HCT116 (cell line): ENCODE data around the gene CCDC182. TPM values are rescaled to one million over a fixed set of nuclear protein-coding genes. Genes with fewer than 3 reads are reported as not detected.

ENCODE experiments used
- ATAC-seq: fragments of 200-7000 bp; cut with Tn5 transposase; 2 replicates; pipeline ENCODE4 v1.9.1; 2020; ENCODE audit warnings: mild to moderate bottlenecking, moderate library complexity
- BruUV-seq: library from RNA; stranded (reverse); fragments of 400-500 nt; replicated peaks from 2 replicates; lab custom pipeline; 2021; lab: Mats Ljungman, UMichigan
- CTCF ChIA-PET: fragments of 300-600 bp; sonication (Branson Sonifier 250); formaldehyde crosslinking; loops from one replicate; lab custom pipeline; 2021; ENCODE audit warnings: antibody characterized with exemption; lab: Charles Lee
- POLR2A ChIA-PET: fragments of 300-600, 350-600 bp; sonication (Branson Sonifier 250); formaldehyde crosslinking; loops from one replicate; lab custom pipeline; 2021; ENCODE audit warnings: antibody characterized with exemption; lab: Charles Lee
- RAD21 ChIA-PET, 2 experiments: fragments of 300-600 bp; sonication (Branson Sonifier 250); formaldehyde crosslinking; loops; one replicate each; lab custom pipeline; 2023; ENCODE audit warnings: low total read pairs in 2 of 2; ENCODE audit not compliant: uncharacterized antibody in 2 of 2, unreplicated experiment in 2 of 2, low non-redundant PET in 1 of 2; lab: Charles Lee
- DNase-seq: peaks from one replicate; pipeline ENCODE4 v3.0.0-alpha.2; 2010; ENCODE audit warnings: low read depth, low spot score
- H2AFZ ChIP-seq: fragments of 200-600 bp; shearing (Covaris generic), sonication (generic); 2 replicates; pipeline ENCODE4 v1.6.1; 2017; ENCODE audit warnings: low read depth, mixed run types, mixed read lengths, antibody characterized with exemption, low read length; ENCODE audit not compliant: poor library complexity, severe bottlenecking
- H3K27ac ChIP-seq: 2 replicates; pipeline ENCODE4 v1.5.1; 2012; ENCODE audit warnings: low read depth, low read length
- H3K27me3 ChIP-seq: fragments of 200-600 bp; sonication (generic); 2 replicates; pipeline ENCODE4 v1.6.1; 2016; ENCODE audit warnings: mixed run types, low read length, mixed read lengths; ENCODE audit not compliant: insufficient read depth
- H3K36me3 ChIP-seq, 2 experiments: fragments of 200-500 bp in 1 of 2; fragments of 200-600 bp in 1 of 2; sonication (Bioruptor generic) in 1 of 2; sonication (generic) in 1 of 2; 2 replicates each; pipeline versions ENCODE4 v1.5.1 to v1.6.1; 2014 to 2016; ENCODE audit warnings: low read length in 2 of 2, inconsistent platforms in 1 of 2, mixed read lengths in 1 of 2, mixed run types in 1 of 2; ENCODE audit not compliant: insufficient read depth in 2 of 2, control insufficient read depth in 1 of 2
- H3K4me1 ChIP-seq, 2 experiments: fragments of 200-600 bp in 1 of 2; sonication (generic) in 1 of 2; 2 replicates each; pipeline versions ENCODE4 v1.5.1 to v1.6.1; 2012 to 2017; ENCODE audit warnings: low read length in 2 of 2, inconsistent platforms in 1 of 2, mild to moderate bottlenecking in 1 of 2, mixed read lengths in 1 of 2, mixed run types in 1 of 2, moderate library complexity in 1 of 2; ENCODE audit not compliant: insufficient read depth in 2 of 2, control insufficient read depth in 1 of 2
- H3K4me2 ChIP-seq: fragments of 200-600 bp; sonication (generic); 2 replicates; pipeline ENCODE4 v1.6.1; 2017; ENCODE audit warnings: mixed run types, low read length, mixed read lengths
- H3K4me3 ChIP-seq, 2 experiments: fragments of 200-600 bp in 1 of 2; sonication (generic) in 1 of 2; replicated peaks in 1 of 2; 2 replicates each; pipeline ENCODE4 v1.5.1; 2011 to 2016; ENCODE audit warnings: low read length in 2 of 2, control low read depth in 1 of 2, low read depth in 1 of 2, mild to moderate bottlenecking in 1 of 2, mixed read lengths in 1 of 2, mixed run types in 1 of 2
- H3K79me2 ChIP-seq: fragments of 200-600 bp; sonication (generic); 2 replicates; pipeline ENCODE4 v1.6.1; 2017; ENCODE audit warnings: mild to moderate bottlenecking, mixed run types, low read length, moderate library complexity, mixed read lengths; ENCODE audit not compliant: insufficient read depth
- H3K9ac ChIP-seq: fragments of 200-600 bp; sonication (generic); 2 replicates; pipeline ENCODE4 v1.6.1; 2016; ENCODE audit warnings: low read length, mixed read lengths
- H3K9me2 ChIP-seq: fragments of 200-600 bp; sonication (generic), shearing (Covaris generic); 2 replicates; pipeline ENCODE4 v1.6.1; 2017; ENCODE audit warnings: mixed run types, mild to moderate bottlenecking, moderate library complexity; ENCODE audit not compliant: insufficient read depth
- H3K9me3 ChIP-seq, 2 experiments: fragments of 200-500 bp in 1 of 2; fragments of 200-600 bp in 1 of 2; sonication (Bioruptor generic) in 1 of 2; sonication (generic) in 1 of 2; 2 replicates each; pipeline ENCODE4 v1.6.1; 2014 to 2017; ENCODE audit warnings: low read length in 2 of 2, mixed read lengths in 2 of 2, inconsistent platforms in 1 of 2, low read depth in 1 of 2, mild to moderate bottlenecking in 1 of 2, mixed run types in 1 of 2, moderate library complexity in 1 of 2; ENCODE audit not compliant: control insufficient read depth in 1 of 2, insufficient read depth in 1 of 2
- H4K20me1 ChIP-seq: fragments of 200-600 bp; sonication (generic), shearing (Covaris generic); 2 replicates; pipeline ENCODE4 v1.6.1; 2017; ENCODE audit warnings: mixed run types, mild to moderate bottlenecking, moderate library complexity; ENCODE audit not compliant: insufficient read depth
- ATF3 ChIP-seq: IDR thresholded peaks from 2 replicates; pipeline ENCODE4 v1.6.1; 2012
- CBX3 ChIP-seq: IDR thresholded peaks from 2 replicates; pipeline ENCODE4 v1.6.1; 2012; ENCODE audit warnings: low read depth
- CEBPB ChIP-seq: IDR thresholded peaks from 2 replicates; pipeline ENCODE4 v1.6.1; 2012; ENCODE audit warnings: low read depth
- ELF1 ChIP-seq: IDR thresholded peaks from 2 replicates; pipeline ENCODE4 v1.6.1; 2012; ENCODE audit warnings: low read depth, borderline replicate concordance
- EZH2 ChIP-seq: fragments of 200-600 bp; sonication (generic); IDR thresholded peaks from 2 replicates; pipeline ENCODE4 v1.6.1; 2017; ENCODE audit warnings: antibody characterized with exemption, mixed run types
- EZH2phosphoT487 ChIP-seq: fragments of 200-600 bp; IDR thresholded peaks from 2 replicates; pipeline ENCODE4 v1.6.1; 2018; ENCODE audit warnings: antibody characterized with exemption, borderline replicate concordance
- FOSL1 ChIP-seq: IDR thresholded peaks from 2 replicates; pipeline ENCODE4 v1.6.1; 2012; ENCODE audit warnings: low read depth
- JUND ChIP-seq: IDR thresholded peaks from 2 replicates; pipeline ENCODE4 v1.6.1; 2012
- MAX ChIP-seq: IDR thresholded peaks from 2 replicates; pipeline ENCODE4 v1.6.1; 2012
- POLR2A ChIP-seq: IDR thresholded peaks from 2 replicates; pipeline ENCODE4 v1.7.0; 2011; ENCODE audit warnings: borderline replicate concordance; ENCODE audit not compliant: insufficient read depth, insufficient read length; ENCODE audit errors: extremely low read depth
- POLR2AphosphoS5 ChIP-seq: IDR thresholded peaks from 2 replicates; pipeline ENCODE4 v1.6.1; 2011; ENCODE audit warnings: mild to moderate bottlenecking, low read depth, low read length, moderate library complexity
- RAD21 ChIP-seq: IDR thresholded peaks from 2 replicates; pipeline ENCODE4 v1.6.1; 2012; ENCODE audit warnings: low read depth, mild to moderate bottlenecking
- SIN3A ChIP-seq: IDR thresholded peaks from 2 replicates; pipeline ENCODE4 v1.6.1; 2012; ENCODE audit warnings: low read depth
- SP1 ChIP-seq: IDR thresholded peaks from 2 replicates; pipeline ENCODE4 v1.6.1; 2012; ENCODE audit warnings: low read depth
- SRF ChIP-seq: IDR thresholded peaks from 2 replicates; pipeline ENCODE4 v1.6.1; 2012; ENCODE audit warnings: low read depth
- TCF7L2 ChIP-seq: IDR thresholded peaks from 2 replicates; pipeline ENCODE4 v1.7.0; 2011; ENCODE audit warnings: borderline replicate concordance, inconsistent platforms; ENCODE audit not compliant: insufficient read depth, insufficient read length; ENCODE audit errors: extremely low read depth
- ZBTB33 ChIP-seq: IDR thresholded peaks from 2 replicates; pipeline ENCODE4 v1.6.1; 2011; ENCODE audit warnings: mild to moderate bottlenecking, low read length, moderate library complexity; ENCODE audit not compliant: insufficient replicate concordance; ENCODE audit errors: extremely low read depth
- ZFX ChIP-seq: fragments of 450-650 bp; IDR thresholded peaks from 2 replicates; pipeline ENCODE4 v1.6.1; 2017
- intact Hi-C: fragments of 100-400 bp; cut with micrococcal nuclease; formaldehyde crosslinking; loops from 2 replicates; pipeline ENCODE4 v1.10.0; 2022
- total RNA-seq: library from RNA; stranded (reverse); gene quantifications from one replicate; pipeline ENCODE4 v1.2.1, GENCODE V29; 2021; ENCODE audit not compliant: unreplicated experiment

The CCDC182 gene
- total RNA-seq, 1 experiment from 2014 or later = not detected

DNA sequence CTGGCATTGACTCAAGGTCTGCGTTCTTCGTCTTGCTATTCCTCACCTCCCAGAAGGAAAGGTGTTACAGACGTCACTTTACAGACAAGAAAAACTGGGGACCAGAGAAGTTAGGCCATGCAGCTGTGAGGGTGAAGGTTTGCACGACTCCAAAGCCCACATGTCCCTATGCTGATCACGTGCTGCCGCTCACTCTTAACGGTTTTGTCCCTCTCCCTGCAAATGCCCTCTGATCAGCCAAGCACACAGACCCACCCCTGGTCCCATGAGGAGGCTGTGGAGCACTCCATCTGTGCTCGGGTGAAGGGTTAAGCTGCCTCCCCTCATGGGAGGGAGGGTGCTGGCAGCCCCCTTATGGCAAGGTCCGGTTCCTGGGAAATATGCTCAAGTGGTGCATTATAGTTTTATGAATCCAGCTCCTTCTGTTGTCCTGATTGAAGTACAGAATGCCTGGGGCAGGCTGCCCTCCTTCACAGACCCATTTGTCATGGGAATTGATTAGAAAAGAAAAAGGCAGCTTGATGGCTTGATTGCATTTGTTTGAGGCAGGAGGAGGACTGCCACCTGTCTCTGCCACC, 18.8 kb downstream of the CCDC182 start:
- ChIA-PET CTCF (interaction anchor here (1.2 kb wide), 1 partner anchor 14 kb away, joined by 3 read pairs; no protein-coding TSS in a partner anchor), RAD21 (no interaction called here), POLR2A (no interaction called here)
- 0 out of 2 replicates have a peak, but pooled peaks cover 4% of the 10 kb centered on the region for H3K27me3 ChIP-seq
- ATAC-seq (no peak), DNase-seq (no peak)
- no peaks in the 10 kb centered on the region for H3K4me1 ChIP-seq
- intact Hi-C loops = no loop called here
- TF ChIP-seq EZH2 (no peak), MAX (no peak), SP1 (no peak), RAD21 (no peak), JUND (no peak), FOSL1 (no peak), ELF1 (no peak), ZBTB33 (no peak), POLR2A (no peak), ZFX (no peak), EZH2phosphoT487 (no peak), ATF3 (no peak), POLR2AphosphoS5 (no peak), SIN3A (no peak), CBX3 (no peak), CEBPB (no peak), SRF (no peak), TCF7L2 (no peak)
- no peak overlapping the region for H3K4me2 ChIP-seq
- no peak overlapping the region for H3K4me3 ChIP-seq
- H3K9ac ChIP-seq = no peak overlapping the region
- no TSS peak for BruUV-seq
- H2AFZ ChIP-seq = no peak overlapping the region
- H3K27ac ChIP-seq = no peak overlapping the region
- no peaks in the 10 kb centered on the region for H3K36me3 ChIP-seq
- no peaks in the 10 kb centered on the region for H4K20me1 ChIP-seq
- no peaks in the 10 kb centered on the region for H3K9me3 ChIP-seq
- H3K79me2 ChIP-seq = no peaks in the 10 kb centered on the region
- H3K9me2 ChIP-seq = no peaks in the 10 kb centered on the region
